Colonic mucosa (tissue), 4 donors: ENCODE measurements around the gene PSMG3. TPM values are rescaled to one million over a fixed set of nuclear protein-coding genes. Genes with fewer than 3 reads are reported as not detected.
A peak's percentile ranks its signal among the peaks of the same experiment; 100 is the strongest.

Source experiments
- DNase-seq: peaks from one replicate; pipeline ENCODE4 v3.0.0-alpha.2; 2020
- H3K27ac ChIP-seq: fragments of 200-600 bp; one replicate; pipeline ENCODE4 v1.8.0; 2021
- H3K27me3 ChIP-seq: fragments of 200-600 bp; one replicate; pipeline ENCODE4 v1.8.0; 2021
- H3K36me3 ChIP-seq: fragments of 200-600 bp; one replicate; pipeline ENCODE4 v1.8.0; 2021
- H3K4me1 ChIP-seq: fragments of 200-600 bp; one replicate; pipeline ENCODE4 v1.8.0; 2021; ENCODE audit warnings: mild to moderate bottlenecking
- H3K4me3 ChIP-seq: fragments of 200-600 bp; one replicate; pipeline ENCODE4 v1.8.0; 2021
- H3K9ac ChIP-seq, 2 donors: one replicate each; pipeline ENCODE4 v1.7.0; 2013; ENCODE audit warnings: control low read depth in 2 of 2, low read depth in 2 of 2, low read length in 2 of 2
- H3K9me3 ChIP-seq: fragments of 200-600 bp; one replicate; pipeline ENCODE4 v1.8.0; 2021
- intact Hi-C: fragments of 100-400 bp; cut with DNase I; formaldehyde crosslinking; loops from one replicate; pipeline ENCODE4 v1.14.1; 2022
- total RNA-seq, 2 donors: library from RNA; stranded (reverse); fragmentation: NEBNext Ultra II Directional in 1 of 2; extraction: Animal tissue kit (Norgen Biotek cat#: 25700) in 1 of 2; gene quantifications; one replicate each; pipeline ENCODE4 v1.2.1, GENCODE V29; 2021
- TF ChIP-seq, protein P1 (sequence below): fragments of 200-600 bp; IDR thresholded peaks from one replicate; pipeline ENCODE4 v1.8.0; 2022; ENCODE audit warnings: antibody characterized with exemption, mild to moderate bottlenecking
- donor health status: healthy.
- donor health status: DM: no; HTN: no; CAD: no.
- donor health status: DM: no; HTN: no; CAD: no.

PSMG3 gene
- total RNA-seq, 2 donors from 2014 or later, result 28.7 to 45.8 TPM

DNA sequence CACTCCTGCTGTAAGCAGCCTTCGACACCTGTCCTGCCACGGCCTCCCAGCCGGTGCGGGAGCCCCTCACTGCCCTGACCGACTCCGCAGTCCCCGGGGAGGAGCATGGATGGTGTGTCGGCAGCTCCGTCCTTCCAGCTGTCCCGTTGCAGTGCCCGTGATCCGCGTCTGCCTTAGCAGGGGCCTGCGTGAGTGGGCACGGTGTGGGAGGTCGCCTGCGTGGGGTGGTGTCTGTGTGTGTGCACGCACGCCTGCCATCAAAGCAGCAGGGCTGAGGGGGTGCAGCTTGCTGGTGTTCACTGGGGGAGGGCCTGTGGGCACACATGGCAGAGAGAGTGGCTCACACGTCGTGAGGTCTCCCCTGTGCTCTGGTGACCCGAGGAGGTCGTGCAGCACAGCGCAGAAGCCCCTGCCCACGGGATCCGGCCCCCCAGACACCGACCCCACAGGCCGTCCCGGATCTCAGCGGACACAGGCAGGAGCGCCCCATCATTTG lies 29.0 kb downstream of the PSMG3 start:
- DNase-seq, result no peak
- intact Hi-C loops, result no loop called here
- TF ChIP-seq, protein P1, sequence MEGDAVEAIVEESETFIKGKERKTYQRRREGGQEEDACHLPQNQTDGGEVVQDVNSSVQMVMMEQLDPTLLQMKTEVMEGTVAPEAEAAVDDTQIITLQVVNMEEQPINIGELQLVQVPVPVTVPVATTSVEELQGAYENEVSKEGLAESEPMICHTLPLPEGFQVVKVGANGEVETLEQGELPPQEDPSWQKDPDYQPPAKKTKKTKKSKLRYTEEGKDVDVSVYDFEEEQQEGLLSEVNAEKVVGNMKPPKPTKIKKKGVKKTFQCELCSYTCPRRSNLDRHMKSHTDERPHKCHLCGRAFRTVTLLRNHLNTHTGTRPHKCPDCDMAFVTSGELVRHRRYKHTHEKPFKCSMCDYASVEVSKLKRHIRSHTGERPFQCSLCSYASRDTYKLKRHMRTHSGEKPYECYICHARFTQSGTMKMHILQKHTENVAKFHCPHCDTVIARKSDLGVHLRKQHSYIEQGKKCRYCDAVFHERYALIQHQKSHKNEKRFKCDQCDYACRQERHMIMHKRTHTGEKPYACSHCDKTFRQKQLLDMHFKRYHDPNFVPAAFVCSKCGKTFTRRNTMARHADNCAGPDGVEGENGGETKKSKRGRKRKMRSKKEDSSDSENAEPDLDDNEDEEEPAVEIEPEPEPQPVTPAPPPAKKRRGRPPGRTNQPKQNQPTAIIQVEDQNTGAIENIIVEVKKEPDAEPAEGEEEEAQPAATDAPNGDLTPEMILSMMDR, result no peak
- Histone ChIP-seq H3K9ac (no peak overlapping the region), H3K27ac (no peak overlapping the region), H3K9me3 (no peaks in the 10 kb centered on the region), H3K27me3 (no peaks in the 10 kb centered on the region), H3K4me3 (no peak overlapping the region), H3K36me3 (peaks cover 18% of the 10 kb centered on the region), H3K4me1 (peaks cover 10% of the 10 kb centered on the region)

DNA sequence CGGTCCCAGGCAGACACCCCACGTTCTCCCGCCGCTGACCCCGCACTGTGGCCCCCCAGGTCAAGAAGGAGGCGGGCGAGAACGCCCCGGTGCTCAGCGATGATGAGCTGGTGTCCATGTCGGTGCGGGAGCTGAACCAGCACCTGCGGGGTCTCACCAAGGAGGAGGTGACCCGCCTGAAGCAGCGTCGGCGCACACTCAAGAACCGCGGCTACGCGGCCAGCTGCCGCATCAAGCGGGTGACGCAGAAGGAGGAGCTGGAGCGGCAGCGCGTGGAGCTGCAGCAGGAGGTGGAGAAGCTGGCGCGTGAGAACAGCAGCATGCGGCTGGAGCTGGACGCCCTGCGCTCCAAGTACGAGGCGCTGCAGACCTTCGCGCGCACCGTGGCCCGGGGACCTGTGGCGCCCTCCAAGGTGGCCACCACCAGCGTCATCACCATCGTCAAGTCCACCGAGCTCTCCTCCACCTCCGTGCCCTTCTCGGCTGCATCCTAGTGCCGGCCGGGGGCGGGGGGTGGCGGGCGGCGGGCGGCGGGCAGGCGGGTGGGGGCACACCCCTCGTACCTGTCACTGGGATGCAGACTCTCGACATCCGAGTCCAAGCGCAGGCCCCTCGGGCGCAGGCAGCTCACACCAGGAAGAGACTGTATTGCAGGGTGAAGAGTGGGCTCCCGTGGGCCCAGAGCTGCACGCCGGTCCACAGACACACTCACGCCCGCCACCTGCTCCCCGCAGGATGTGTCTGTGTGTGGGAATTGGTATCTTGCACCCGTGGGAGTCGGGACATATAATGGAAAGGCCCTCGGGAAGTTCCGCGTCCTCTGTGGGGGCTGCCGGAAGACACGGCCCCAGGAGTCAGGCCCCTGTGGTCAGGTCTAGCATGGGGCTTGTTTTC lies 29.7 kb downstream of the PSMG3 start:
- no peaks in the 10 kb centered on the region for H3K27me3 ChIP-seq
- no peak for DNase-seq
- no peaks in the 10 kb centered on the region for H3K9me3 ChIP-seq
- H3K27ac ChIP-seq, result no peak overlapping the region
- no peak overlapping the region for H3K4me3 ChIP-seq
- peaks cover 18% of the 10 kb centered on the region for H3K36me3 ChIP-seq
- H3K4me1 ChIP-seq, result peaks cover 9% of the 10 kb centered on the region
- intact Hi-C loops, result no loop called here
- H3K9ac ChIP-seq, result no peak overlapping the region
- TF ChIP-seq, protein P1, result no peak

DNA sequence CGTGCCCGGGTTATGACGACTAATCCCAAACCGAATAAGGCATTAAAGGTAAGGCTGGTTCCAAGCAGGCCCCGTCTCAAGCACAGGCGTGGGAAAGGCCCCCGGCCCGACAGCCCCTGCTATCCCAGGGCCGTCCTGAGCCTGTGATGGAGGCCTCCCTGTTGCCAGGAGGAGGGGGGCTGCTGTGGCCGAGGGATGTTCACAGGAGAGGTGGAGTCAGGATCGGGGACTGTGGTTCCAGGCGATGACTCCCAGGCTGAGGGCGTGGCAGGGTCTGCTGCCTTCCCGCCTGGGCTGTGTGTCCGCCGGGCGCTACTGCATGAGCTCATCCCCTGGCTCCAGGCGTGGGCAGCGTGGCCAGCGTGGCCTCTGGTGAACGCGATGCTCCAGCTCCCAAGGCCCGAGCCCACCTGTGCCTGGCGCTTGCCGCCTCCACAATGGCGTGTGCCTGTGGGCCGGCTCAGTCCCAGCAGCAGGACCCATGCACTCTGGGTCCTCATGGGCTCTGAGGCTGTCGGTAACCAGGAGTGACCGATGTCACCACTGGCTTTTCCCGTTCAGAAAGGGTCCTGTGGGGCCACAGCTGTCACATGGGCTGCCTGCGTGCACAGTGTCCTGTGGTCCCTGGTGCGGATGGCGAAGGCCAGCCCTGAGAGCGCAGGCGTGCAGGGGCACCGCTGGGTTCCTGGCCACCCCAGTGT lies 30.5 kb downstream of the PSMG3 start:
- Histone ChIP-seq H3K9ac (no peak overlapping the region), H3K4me3 (no peak overlapping the region), H3K4me1 (peaks cover 9% of the 10 kb centered on the region), H3K27me3 (no peaks in the 10 kb centered on the region), H3K27ac (no peak overlapping the region), H3K36me3 (peaks cover 18% of the 10 kb centered on the region), H3K9me3 (no peaks in the 10 kb centered on the region)
- intact Hi-C loops, result no loop called here
- no peak for DNase-seq
- TF ChIP-seq, protein P1, result no peak

DNA sequence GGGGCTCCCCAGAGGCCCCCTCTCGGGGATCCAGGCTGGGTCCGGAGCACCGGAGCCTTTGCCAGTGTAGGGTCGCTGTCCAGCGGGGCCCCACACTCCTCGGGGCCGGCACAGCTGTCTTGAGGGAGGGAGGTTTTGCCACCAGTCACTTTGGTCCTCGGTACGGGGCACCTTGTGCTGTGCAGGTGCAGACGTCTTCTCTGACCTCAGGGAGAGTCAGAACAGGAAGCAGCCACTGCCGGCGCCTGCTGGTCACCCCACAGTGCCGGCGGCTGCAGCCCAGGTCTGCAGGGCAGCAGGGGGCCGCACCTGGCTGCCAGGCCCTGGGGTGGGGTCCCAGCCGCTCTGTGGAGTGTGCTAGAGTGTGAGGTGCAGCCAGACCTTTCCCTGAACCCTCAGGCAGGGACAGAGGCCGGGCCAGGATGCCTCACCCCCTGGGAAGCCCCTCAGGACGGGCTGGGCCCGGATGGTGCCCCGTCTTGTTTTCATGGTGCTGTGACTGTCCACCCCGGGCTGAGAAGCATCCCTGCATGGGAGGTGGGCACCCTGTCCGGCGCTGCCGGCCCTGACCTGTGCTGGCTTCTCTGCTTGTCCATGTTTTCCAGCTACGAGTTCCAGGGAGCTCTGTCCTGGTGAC lies 31.2 kb downstream of the PSMG3 start:
- Histone ChIP-seq H3K4me3 (no peak overlapping the region), H3K9me3 (no peaks in the 10 kb centered on the region), H3K4me1 (peaks cover 15% of the 10 kb centered on the region), H3K27me3 (no peaks in the 10 kb centered on the region), H3K27ac (peak overlapping the region; percentile 30), H3K9ac (peak overlapping the region in 1 of 2 donors; percentile 43), H3K36me3 (peaks cover 18% of the 10 kb centered on the region)
- DNase-seq, result no peak
- intact Hi-C loops, result no loop called here
- TF ChIP-seq, protein P1, result no peak
